Fibroblast of skin of right quadriceps (primary cell): Measurements from ENCODE around the gene ZNF747.

ENCODE experiments used
- DNase-seq: peaks from one replicate; pipeline ENCODE4 v3.0.0-alpha.2; 2013

ZNF747 gene

GRCh38 chr16:30534368-30535105, at the start of gene ZNF747:
Gene ZNF747, minus strand, starts transcription at chr16:30534858. Its CDS starts 179 bp downstream, at chr16:30534679.
- peak; percentile 84 for DNase-seq

DNA sequence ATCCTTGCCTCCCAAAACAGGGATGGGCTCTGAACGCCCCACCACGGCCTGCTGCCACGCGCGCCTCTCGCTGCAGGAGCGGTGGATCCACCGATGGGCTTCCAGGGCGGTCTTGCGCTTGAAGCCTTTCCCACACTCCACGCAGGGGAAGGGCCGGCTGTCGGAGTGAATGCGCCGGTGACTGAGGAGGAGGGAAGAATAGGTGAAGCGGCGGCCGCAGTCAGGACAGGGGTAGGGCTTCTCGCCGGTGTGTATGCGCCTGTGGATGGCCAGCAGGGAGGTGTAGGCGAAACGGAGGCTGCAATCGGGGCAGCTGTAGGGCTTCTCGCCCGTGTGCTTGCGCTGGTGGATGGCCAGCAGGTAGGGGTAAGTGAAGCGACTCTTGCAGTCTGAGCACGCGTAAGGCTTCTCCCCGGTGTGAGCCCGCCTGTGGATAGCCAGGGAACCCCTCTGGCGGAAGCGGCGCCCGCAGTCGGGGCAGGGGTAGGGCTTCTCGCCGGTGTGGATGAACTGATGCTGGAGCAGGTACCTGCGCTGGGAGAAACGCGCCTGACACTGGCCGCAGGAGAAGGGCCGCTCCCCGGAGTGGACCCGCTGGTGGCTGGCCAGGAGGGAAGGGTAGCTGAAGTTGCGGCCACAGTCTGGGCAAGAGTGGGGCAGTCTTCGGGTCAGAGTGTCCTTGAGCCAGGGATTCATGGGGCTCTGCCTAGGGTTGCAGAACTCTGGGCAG, 48.1 kb upstream of the ZNF747 start:
- DNase-seq: no peak

DNA sequence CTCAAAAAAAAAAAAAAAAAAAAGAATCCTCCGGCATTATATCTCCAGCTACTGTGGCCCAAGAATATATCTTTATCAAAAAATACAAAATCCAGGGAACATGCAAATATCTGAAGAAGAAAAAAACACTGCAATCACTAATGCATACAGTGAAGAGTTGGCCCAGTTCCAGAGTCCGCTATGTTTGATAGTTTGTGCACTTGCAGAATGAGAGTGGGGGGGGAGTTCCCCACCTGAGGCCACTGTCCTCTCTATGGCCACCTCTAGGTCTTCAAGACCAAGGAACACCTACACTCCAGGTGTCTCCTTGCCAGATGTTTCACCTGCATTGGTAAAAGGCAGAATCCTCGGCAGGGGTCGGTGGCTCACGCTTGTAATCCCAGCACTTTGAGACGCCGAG, 46.8 kb upstream of the ZNF747 start:
- no peak for DNase-seq

DNA sequence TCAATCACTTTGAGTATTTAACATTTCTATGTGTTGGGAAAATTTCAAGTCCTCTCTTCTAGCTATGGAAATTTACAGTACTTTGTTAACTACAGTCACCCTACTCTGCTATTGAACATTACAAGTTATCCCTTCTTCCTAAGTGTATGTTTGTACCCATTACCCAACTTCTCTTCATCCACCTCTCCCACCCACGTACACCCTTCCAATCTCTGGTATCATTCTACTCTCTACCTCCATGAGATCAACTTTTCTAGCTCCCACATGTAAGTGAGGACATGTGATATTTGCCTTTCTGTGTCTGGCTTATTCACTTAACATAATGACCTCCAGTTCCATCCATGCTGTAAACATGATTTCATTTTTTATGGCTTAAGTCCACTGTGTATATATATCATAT, 40.0 kb upstream of the ZNF747 start:
- no peak for DNase-seq

GRCh38 chr16:30571445-30572322, 37.0 kb upstream of the ZNF747 start, which contains the start of gene ZNF688:
Gene ZNF688, minus strand, starts transcription at chr16:30571714. Its CDS starts 85 bp downstream, at chr16:30571629.
- peak; percentile 98 for DNase-seq

DNA sequence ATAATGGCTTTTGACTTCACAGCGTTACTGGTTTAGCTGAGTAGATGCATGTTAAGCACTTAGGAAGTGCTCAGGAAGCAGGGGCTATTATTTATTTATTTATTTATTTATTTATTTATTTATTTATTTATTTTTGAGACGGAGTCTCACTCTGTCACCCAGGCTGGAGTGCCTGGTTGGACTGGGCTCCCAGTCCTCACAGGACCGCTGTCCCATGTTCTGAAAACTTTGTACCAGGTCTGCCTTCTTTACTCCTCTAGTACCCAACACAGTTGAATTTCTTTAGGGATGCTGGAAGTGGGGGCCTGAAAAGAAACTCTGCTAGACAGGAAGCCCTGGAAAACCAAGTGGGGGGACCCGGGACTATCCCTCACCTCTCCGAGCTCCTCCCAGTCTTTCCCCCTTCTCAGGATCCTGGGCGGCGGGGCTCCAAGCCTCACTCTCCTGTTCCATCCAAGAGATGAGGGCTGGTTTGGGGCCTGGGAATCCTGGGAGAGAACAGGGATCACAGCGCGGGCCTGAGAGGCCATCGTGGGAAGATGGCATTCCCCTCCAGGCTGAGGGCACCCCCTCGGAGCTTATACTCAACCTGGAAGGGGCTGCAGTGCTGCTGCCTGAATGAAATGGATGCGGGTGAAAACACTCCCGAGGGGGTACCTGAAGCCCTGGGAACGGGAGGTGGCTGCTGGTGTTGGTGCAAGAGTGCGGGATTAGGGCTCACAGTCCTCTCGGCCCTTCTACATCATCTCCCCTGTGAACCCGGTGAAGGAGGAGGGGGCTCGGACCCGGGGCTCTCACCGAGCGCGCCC, 36.2 kb upstream of the ZNF747 start:
- peak; percentile 27 for DNase-seq

- no peak for DNase-seq
These were observed 35.3 kb upstream of the ZNF747 start for GRCh38 chr16:30569746-30570635.

DNA sequence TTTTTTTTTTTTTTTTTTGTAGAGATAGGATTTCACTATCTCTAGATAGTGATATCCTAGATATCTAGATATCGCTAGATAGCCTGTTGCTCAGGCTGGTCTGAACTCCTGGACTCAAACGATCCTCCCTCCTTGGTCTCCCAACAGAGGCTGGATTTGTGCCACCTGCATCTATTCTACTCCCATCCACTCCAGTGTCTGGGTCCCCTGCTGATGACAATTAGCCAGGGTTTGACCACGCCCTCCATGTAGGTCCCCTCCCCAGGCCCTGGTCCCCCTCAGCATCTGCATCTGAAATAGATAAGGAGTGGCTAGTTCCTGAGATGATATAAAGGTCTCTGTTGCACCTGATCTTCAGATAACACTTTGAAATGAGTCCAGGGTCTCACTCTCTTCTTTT, 34.6 kb upstream of the ZNF747 start:
- DNase-seq: no peak

DNA sequence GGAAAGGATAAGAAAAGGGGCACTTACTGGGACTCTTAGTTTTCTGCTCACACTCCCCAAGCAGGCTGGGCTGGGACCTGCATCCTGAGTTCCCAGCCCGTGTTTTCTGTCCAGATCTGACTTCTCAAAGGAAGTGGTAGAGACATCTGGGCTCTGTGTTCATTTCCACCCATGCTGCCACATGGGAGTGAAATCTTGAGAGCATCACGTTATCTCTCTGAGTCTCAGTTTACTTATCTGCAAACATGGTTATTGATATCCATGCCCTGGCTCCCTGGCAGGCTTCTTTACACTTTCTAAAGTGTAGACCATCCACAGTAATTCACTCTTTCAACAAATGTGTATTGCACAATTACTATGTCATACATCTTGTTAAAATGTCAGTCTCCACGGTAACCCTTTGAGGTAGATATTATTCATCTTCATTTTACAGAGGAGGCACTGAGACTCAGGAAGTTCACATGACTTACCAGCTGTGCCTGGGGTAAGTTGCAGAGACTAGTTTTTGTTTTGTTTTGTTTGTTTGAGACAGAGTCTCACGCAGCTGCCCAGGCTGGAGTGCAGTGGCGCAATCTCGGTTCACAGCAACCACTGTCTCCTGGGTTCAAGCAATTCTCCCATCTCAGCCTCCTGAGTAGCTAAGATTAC, 33.5 kb upstream of the ZNF747 start:
- peak; percentile 67 for DNase-seq

DNA sequence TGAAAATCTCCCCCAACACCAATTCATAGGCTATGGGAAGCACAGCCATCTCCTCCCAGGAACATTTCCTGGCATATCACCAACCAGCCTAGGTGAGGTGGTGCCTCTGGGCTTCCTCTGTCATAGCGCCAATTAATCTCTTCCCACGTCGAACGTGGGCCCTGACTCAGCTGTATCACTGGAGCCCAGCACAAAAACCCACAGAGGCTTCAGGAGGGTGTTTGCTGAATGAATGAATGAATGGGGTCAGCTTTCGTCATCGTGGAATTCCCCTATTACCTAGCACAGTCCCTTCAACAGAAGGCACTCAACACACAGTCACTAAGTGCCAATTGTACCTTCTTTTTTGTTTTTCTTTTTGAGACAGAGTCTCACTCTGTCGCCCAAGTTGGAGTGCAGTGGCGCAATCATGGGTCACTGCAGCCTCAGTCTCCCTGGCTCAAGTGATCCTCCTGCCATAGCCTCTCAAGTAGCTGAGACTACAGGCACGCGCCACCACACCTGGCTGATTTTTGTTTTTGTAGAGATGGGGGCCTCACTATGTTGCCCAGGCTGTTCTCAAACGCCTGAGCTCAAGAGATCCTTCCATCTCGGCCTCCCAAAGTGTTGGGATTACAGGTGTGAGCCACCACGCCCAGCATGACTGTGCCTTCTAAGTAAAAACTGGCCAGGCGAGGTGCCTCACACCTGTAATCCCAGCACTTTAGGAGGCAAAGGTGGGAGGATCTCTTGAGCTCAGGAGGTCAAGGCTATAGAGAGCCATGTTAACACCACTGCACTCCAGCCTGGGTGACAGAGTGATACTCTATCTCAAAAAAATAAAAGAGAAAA, 32.7 kb upstream of the ZNF747 start:
- DNase-seq: no peak

- no peak for DNase-seq
These were observed 31.9 kb upstream of the ZNF747 start for GRCh38 chr16:30566531-30566930.

GRCh38 chr16:30565984-30566383, 31.3 kb upstream of the ZNF747 start:
- DNase-seq: no peak

DNA sequence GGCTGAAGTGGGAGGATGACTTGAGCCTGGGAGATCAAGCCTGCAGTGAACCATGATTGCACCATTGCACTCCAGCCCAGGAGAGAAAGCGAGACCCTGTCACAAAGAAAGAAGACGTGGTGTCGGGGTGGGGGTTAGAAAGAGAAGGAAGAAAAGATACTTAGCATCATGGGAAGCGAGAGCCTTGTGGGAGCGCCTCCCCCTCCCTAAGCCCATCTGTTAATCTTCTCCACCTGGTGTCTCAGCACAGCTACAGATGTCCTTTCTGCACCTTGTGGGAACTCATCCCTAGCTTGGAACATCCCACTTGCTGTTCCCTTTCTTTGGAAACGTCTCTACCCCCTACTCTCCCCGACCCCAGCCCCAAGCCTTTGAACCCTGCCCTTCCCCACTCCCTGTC, 30.9 kb upstream of the ZNF747 start:
- no peak for DNase-seq

DNA sequence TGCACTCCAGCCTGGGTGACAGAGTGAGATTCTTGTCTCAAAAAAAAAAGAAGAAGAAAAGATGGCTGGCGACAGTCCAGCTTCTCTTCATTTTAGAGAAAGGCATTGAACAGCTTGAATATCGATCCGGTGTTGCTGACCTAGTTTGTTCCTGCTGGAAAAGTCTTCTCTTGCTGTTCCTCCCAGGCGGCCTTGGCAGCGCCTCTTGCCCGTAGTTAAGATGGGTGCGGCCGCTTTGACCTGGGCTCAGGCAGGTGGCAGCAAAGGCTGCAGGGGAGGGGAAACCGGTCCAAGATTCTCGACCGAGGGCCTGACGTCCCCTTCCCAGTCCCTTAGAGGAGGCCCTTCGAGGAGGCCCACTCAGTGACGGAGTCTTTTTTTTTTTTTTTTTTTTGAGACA, 27.4 kb upstream of the ZNF747 start:
- no peak for DNase-seq

DNA sequence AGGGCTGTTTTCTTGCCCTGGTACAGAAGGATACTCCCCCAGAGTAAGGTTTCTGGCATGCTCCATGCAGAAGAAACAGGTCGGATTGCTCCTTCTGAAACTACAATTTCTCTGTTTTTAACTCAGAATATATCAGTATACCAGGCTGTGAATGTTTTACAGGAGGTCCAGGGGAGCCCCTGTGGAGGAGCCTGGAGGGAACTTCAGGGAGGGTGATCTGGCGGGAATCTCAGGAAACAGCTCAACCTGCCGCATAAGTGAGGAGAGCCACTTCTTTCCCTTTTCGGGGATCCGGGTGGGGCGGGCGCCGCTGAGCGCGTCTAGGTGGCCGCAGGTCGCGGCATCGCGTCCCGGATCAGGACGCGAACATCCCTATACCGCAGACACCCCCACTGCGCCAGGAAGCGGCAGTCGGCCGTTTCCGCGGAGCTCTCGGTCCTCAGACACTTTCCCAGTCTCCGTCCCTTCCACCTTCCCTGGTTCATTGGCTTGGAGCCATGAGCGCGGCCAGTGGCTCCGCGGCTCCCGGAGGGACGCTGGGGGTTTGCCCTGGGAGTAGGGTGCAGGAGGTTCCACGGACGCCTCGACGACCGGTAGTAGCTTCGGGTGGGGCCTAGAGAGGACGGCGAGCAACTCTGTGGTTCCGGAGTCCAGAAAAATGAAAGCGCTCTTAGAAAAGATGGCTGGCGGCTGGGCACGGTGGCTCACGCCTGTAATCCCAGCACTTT, 26.6 kb upstream of the ZNF747 start:
- DNase-seq: no peak

DNA sequence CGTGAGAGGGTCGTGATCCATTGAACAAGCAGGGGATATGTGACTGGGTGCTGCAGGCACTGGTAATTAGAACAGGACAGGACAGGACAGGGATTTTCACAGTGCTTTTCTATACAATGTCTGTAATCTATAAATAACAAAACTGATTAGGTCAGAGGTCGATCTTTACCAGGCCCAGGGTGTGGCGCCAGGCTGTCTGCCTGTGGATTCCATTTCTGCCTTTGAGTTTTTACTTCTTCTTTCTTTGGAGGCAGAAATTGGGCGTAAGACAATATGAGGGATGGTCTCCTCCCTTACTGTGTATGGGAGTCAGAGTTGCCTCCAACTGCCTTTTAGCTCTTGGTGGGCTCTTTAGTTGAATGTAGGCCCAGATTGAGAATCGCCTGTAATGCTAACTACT, 25.0 kb upstream of the ZNF747 start:
- DNase-seq: no peak

GRCh38 chr16:30558789-30559377, 24.2 kb upstream of the ZNF747 start:
- no peak for DNase-seq

- peak; percentile 99 for DNase-seq
These were observed 23.5 kb upstream of the ZNF747 start, which contains the start of gene ZNF764 for GRCh38 chr16:30557957-30558788. Gene ZNF764, minus strand, starts transcription at chr16:30558374. Its CDS starts 192 bp downstream, at chr16:30558182.
